GM23338 (cell line): Measurements from ENCODE around the gene GIGYF2.

Experiments used
- CREB1 ChIP-seq: fragments of 250-450 bp; sonication (Bioruptor Pico); IDR thresholded peaks from 2 replicates; pipeline ENCODE4 v1.5.0; 2020; ENCODE audit warnings: low read depth, mild to moderate bottlenecking, moderate library complexity
- ETS1 ChIP-seq: IDR thresholded peaks from 2 replicates; pipeline ENCODE4 v1.6.1; 2016; ENCODE audit warnings: antibody characterized with exemption
- EZH2 ChIP-seq: fragments of 200-600 bp; sonication (generic); IDR thresholded peaks from one replicate; pipeline ENCODE4 v1.8.0; 2017; ENCODE audit warnings: antibody characterized with exemption, mild to moderate bottlenecking, low read depth; ENCODE audit not compliant: unreplicated experiment
- EZH2phosphoT487 ChIP-seq: fragments of 200-600 bp; sonication (generic); IDR thresholded peaks from one replicate; pipeline ENCODE4 v1.8.1; 2018; ENCODE audit warnings: antibody characterized with exemption; ENCODE audit not compliant: unreplicated experiment
- JUNB ChIP-seq: IDR thresholded peaks from one replicate; pipeline ENCODE4 v1.6.1; 2016; ENCODE audit warnings: antibody characterized with exemption; ENCODE audit not compliant: unreplicated experiment
- NANOG ChIP-seq: IDR thresholded peaks from 2 replicates; pipeline ENCODE4 v1.6.1; 2016; ENCODE audit warnings: antibody characterized with exemption, borderline replicate concordance
- POLR2AphosphoS5 ChIP-seq: IDR thresholded peaks from 2 replicates; pipeline ENCODE4 v1.6.1; 2016; ENCODE audit warnings: antibody characterized with exemption, low read depth
- ZNF331 ChIP-seq: fragments of 250-450 bp; sonication (Bioruptor Pico); IDR thresholded peaks from 2 replicates; pipeline ENCODE4 v1.5.0; 2020; ENCODE audit warnings: low read depth, mild to moderate bottlenecking, moderate library complexity
- TF ChIP-seq, protein P1 (sequence below), 2 experiments: fragments of 200-600 bp in 1 of 2; sonication (generic) in 1 of 2; conservative IDR thresholded peaks; 2 replicates each; pipeline versions ENCODE4 v1.5.1 to v1.6.1; 2016 to 2017; ENCODE audit warnings: antibody characterized with exemption in 2 of 2, low read depth in 2 of 2, mild to moderate bottlenecking in 2 of 2, moderate library complexity in 1 of 2
- TF ChIP-seq, protein P2 (sequence below): IDR thresholded peaks from one replicate; pipeline ENCODE4 v1.6.1; 2018; ENCODE audit warnings: antibody characterized with exemption; ENCODE audit not compliant: unreplicated experiment

DNA sequence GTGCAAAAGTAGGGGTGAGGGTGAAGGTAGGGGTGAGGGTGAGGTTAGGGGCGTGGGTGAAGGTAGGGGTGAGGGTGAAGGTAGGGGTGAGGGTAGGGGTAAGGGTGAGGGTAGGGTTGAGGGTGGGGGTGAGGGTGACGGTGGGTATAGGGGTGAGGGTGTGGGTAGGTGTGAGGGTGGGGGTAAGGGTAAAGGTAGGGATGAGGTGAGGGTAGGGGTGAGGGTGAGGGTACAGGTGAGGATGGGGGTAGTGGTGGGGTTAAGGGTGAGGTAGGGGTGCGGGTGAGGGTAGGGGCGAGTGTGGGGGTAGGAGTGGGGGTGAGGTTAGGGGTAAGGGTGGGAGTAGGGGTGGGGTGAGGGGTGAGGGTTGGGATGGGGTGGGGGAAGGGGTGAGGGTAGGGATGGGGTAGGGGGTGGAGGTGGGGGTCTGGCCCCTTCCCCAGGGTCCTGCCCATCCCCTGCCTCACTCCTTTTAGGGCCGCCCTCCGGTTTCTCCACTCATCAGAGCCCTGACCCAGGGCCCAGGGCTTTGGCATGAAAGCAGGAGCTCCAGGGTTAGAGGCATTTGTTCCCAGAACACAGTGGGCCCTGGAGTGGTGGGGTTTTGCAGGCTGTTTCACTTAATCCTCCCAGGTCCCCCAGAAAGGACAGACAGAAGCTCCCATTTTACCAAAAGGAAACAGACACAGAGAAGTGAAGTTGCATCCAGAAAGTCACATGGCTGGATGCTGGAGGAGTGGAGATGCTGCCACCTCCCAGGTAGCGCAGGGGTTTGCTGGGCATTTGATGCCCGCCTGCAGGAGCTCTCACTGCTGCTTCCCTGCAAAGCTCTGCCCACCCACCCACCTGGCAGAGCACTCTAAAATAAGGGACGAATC is 199.8 kb downstream of the GIGYF2 start:
- TF ChIP-seq, protein P1, sequence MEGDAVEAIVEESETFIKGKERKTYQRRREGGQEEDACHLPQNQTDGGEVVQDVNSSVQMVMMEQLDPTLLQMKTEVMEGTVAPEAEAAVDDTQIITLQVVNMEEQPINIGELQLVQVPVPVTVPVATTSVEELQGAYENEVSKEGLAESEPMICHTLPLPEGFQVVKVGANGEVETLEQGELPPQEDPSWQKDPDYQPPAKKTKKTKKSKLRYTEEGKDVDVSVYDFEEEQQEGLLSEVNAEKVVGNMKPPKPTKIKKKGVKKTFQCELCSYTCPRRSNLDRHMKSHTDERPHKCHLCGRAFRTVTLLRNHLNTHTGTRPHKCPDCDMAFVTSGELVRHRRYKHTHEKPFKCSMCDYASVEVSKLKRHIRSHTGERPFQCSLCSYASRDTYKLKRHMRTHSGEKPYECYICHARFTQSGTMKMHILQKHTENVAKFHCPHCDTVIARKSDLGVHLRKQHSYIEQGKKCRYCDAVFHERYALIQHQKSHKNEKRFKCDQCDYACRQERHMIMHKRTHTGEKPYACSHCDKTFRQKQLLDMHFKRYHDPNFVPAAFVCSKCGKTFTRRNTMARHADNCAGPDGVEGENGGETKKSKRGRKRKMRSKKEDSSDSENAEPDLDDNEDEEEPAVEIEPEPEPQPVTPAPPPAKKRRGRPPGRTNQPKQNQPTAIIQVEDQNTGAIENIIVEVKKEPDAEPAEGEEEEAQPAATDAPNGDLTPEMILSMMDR (conservative IDR thresholded peaks at IDR 0.05; ENCODE audit: low read depth in 2 of 2): no peak
- TF ChIP-seq EZH2 (no peak), POLR2AphosphoS5 (no peak), CREB1 (CRISPR knock-in tag) (no peak), ZNF331 (CRISPR knock-in tag) (no peak), NANOG (no peak), EZH2phosphoT487 (no peak), JUNB (no peak), ETS1 (no peak)
- TF ChIP-seq, protein P2, sequence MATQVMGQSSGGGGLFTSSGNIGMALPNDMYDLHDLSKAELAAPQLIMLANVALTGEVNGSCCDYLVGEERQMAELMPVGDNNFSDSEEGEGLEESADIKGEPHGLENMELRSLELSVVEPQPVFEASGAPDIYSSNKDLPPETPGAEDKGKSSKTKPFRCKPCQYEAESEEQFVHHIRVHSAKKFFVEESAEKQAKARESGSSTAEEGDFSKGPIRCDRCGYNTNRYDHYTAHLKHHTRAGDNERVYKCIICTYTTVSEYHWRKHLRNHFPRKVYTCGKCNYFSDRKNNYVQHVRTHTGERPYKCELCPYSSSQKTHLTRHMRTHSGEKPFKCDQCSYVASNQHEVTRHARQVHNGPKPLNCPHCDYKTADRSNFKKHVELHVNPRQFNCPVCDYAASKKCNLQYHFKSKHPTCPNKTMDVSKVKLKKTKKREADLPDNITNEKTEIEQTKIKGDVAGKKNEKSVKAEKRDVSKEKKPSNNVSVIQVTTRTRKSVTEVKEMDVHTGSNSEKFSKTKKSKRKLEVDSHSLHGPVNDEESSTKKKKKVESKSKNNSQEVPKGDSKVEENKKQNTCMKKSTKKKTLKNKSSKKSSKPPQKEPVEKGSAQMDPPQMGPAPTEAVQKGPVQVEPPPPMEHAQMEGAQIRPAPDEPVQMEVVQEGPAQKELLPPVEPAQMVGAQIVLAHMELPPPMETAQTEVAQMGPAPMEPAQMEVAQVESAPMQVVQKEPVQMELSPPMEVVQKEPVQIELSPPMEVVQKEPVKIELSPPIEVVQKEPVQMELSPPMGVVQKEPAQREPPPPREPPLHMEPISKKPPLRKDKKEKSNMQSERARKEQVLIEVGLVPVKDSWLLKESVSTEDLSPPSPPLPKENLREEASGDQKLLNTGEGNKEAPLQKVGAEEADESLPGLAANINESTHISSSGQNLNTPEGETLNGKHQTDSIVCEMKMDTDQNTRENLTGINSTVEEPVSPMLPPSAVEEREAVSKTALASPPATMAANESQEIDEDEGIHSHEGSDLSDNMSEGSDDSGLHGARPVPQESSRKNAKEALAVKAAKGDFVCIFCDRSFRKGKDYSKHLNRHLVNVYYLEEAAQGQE: no peak
